Suppressor macrophage treated with lipopolysaccharide for 1 hour (primary cell): ENCODE measurements around the gene EPB41L2.
"Not testable (repeated sequence)": the region's sequence is repeated elsewhere in the genome, so short reads cannot be mapped to it uniquely, and the experiment has no call there.

Experiments used
- DNase-seq, 3 donors: peaks; one replicate each; pipeline ENCODE4 v3.0.0-alpha.2; 2020 to 2022

Gene EPB41L2

DNA sequence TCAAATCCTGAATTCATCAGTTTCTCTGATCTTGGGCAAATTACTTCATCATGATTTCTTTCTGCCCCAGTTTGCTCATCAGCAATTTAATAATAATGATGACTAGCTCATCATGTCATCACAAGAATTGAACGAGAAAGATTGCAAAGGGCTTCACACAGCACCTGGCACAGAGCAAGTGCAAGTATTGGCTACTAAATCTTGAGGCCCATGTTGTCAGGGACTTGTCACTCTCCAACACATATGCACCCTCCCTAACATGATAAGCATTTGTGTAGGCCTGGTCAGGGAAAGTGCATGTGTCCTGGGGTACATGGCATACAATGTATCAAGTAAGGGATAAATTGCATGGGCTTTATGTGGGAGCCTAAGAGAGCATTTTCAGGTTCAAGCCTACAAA lies 229.5 kb downstream of the EPB41L2 start:
- DNase-seq = no peak

DNA sequence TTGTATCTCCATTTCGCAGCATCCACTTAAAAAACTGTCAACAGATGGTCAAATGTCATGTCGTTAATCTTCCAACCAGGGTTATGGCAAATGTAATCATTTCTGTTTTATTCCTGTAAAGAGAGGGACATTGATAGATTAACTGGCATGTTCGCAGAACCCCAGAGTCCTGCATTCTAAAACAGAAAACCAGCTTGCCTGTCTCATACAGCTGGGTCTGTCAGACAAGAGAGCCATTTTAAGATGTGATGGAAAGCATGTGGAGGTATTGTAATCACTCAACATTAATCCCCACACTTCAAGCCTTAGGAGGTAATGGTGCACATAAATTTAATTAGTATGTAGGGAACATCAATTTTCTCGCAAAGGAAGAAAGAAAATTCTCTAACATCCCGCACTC lies 231.4 kb downstream of the EPB41L2 start:
- DNase-seq = no peak

DNA sequence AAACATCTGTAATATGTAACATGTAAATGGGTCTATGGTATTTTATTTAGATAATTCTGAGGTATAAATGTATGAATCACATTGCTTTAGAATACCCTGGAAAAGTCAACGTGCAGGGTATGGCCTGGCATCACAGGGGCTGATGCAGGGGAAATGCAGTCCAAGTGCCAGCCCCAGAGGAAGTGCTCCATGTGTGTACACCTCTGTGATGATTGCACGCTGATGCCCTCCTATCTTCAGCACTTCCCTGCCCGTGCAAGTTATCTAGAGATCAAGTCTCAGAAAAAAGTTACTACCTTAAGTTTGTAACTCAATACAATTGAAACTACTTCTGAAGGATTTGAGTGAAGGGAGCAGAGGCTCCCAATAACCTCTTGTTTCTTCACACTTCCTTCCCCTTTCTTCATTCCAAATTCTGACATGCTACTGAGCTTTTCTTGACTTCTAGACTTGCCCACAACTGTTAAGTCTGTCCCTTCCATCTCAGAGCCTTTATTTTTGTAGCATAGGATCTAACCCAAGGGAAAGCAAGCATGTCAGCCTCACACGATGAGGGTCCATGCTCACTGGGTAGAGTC lies 233.6 kb downstream of the EPB41L2 start:
- no peak for DNase-seq

- DNase-seq = no peak
Measured at GRCh38 chr6:130827247-130828149, 235.5 kb downstream of the EPB41L2 start, which contains the start of gene SMLR1. Gene SMLR1 (plus strand): TSS chr6:130827406. CDS start chr6:130827414, 8 bp downstream.

DNA sequence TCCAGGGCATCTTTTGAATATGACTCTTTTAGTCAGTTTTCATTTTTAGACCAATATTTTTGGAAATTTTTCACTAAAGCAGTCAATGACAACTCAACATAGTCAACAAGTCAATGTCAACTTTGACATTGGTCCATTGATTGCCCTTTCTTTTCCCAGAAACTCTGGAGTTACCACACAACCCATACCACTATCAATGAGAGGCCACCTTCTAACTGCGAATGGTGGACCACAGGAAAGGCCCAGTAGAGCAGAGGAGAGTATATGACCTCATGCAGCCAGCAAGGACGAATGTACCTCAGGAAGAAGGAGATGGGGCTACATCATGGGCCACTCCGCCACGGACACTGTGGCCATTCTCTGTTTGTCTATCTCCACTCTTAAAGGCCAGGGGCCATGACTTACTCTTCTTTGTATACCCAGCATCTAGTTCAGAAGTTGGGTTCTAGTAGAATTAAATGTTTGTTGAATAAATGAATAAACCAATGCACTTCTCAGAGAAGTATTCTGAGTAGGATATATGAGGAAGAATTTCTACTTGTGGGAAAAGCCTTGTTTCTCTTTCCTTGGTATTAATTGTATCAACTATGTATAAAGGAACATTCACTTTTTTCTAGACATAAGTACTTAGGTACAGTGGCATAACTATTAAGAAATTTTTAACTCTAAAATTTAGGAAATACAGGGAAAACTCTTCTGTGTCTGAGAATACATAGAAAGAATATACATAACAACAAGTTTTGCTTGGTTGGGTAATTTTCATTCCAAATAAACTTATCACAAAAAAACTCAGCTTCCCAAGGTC lies 236.4 kb downstream of the EPB41L2 start:
- no peak for DNase-seq

DNA sequence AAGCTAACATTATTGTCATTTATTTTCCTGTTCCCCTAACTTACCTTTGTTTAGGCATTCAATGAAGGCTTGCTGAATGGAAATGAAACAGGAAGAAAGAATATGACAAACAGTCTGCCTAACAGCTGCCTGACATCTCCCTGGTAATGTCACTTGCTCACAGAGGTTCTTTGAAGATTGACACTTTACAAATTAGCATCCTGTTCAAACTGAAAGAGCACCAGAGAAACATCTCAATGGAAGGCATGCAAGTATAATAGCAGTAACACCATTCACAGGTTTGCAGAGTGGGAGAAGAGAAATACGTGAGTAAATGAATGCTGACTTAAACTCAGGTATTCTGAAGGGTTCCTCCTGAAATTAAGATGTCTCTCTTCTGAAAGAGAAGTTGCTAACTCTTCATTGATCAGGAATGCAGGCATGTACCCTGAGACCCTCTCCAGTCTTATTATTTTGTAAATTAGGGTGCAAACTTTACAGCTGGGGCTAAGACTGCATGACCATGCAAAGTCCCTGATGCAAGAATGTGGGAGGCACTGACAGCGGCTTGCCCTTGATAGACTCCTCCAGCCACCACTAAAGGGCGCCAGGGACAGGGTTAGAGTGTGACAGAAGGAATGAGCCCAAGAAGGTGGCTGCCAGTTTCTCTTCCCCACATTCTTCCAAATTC lies 237.1 kb downstream of the EPB41L2 start:
- no peak for DNase-seq

- DNase-seq = no peak
Measured at GRCh38 chr6:130824978-130825694, 237.9 kb downstream of the EPB41L2 start.

DNA sequence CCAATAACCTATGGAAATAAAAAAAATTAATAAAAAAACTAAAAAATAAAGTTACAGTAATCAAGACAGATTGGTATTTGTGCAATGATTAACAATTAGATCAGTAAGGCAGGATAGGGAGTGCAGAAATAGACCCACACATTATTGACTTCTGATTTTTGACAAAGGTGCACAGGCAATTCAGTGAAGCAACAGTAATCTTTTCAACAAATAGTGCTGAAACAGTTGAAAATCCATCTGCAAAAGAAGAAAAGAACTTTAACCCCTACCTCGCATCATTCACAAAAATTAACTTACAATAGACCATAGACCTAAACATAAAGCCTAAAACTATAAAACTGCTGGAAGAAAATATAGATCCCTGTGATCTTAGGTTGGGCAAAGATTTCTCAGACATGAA lies 240.3 kb downstream of the EPB41L2 start:
- DNase-seq = no peak

DNA sequence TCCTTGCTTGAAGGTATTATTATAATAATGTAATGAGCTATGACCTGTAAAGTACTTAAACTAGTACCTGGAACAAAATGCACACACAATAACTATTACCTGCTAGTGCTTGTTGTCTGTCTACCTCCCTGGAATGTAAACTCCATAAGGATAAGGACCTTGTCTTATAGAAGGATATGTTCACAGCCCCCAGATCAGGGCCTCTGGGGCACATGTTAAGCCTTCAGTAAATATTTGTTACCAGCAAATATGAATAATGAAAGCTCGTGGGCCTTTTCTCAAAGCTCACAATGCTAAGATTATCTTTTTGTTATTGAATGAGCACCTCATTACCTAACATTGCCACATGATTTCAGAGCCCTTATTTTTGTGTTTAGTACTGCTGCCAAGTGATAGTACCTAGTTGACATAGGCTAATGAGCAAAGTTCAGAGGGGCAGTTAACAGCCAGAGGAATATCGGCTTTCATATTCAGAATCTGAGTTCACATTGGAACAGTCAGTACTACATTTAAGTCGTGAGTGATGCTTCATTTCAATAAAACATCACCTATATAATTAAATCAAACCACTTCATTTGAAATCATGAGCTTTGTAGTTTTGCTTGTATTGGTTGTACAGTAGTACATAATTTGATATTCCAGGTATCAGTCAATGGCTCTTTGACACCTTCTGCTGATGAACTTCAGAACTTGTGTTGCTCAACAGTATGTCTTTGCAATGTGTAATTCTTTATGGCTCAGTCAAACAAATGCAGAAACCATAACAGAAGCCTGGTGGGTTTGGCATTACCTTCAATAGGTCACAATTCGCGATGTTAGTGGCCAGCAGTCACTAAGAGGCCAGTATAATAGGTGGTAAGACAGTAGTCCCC lies 247.6 kb downstream of the EPB41L2 start:
- no peak for DNase-seq

- no peak for DNase-seq
Measured at GRCh38 chr6:130814506-130814905, 248.5 kb downstream of the EPB41L2 start.

- no peak for DNase-seq
Measured at GRCh38 chr6:130811932-130812331, 251.1 kb downstream of the EPB41L2 start.

DNA sequence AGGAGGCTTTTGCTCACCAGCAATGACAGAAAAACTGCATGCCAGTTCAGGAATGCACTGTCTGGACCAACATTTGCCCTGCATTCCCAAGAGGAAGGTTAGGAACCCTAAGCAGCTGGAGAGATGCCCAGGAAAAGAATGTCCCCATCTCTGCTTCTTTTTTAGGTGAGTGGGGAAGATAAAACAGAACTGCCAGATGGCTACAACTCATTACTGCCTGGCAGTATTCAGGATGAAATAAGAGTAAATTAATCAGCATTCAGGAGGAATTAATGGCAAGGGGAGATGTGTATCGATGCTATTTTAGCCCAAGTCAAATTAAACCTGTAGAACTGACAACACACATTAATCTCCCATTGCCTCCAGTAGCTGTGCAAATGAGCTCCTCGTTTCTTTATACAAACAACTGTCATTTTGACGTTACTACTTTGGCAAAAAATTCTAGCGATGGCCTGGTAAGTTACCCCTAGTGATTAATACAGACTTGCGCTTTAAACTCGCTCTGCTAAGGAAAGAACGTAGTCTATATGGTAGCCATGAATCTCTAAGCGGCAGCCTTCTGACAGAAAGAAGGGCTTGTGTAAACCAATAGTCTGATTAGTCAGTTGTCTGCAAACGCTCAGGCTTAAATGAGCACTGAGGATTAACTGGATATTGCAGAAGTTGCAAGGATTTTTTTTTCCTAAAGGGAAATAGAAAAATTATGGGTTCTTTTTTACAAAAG lies 252.6 kb downstream of the EPB41L2 start:
- DNase-seq = no peak

GRCh38 chr6:130801368-130801767 lies 261.7 kb downstream of the EPB41L2 start:
- not testable (repeated sequence) for DNase-seq

GRCh38 chr6:130797061-130797460 lies 266.0 kb downstream of the EPB41L2 start:
- no peak for DNase-seq

DNA sequence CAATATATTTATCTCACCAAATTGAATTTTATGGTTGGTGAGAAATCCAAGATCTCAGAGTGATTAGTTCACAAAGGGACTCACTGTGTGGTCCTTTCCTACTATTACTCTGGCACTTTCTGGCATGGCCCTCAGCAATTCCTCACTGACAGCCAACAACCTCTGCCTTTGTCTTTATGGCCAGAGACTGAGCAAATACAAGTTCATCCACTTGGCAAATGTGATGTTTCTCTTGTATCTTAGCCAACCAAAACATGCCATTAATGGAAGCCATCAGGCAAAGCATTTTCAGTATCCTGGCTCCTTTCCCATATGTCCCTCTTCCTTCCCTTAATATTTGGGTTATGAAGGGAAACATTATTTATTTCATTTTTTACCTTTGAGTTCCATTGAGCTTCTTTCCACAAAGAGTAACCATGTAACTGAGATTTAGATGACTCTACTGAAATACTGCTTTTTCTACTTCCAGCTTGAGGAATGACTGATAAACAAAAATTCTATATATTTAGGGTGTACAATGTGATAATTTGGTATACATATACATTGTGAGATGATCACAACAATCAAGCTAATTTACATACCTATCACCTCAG lies 266.6 kb downstream of the EPB41L2 start:
- no peak for DNase-seq

DNA sequence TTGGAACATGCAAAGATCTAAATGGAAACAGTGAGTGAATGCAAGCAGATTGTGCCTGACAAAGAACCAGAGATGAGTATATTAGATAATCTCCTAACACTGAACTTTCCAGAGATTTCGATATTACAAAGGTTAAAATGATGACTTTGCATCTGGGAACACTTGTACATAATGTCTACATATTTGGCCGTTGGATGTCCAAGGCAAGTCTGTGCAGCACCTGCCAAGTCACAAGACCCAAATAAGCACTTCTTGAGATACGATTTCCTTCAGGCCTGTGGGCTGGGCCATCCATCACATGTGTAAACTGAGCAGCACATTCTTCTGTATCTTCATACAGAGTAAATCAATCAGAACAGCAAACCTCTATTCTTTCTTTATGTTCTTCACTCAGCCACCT lies 268.3 kb downstream of the EPB41L2 start:
- no peak for DNase-seq

GRCh38 chr6:130794010-130794697 lies 268.9 kb downstream of the EPB41L2 start:
- DNase-seq = no peak
